Smooth muscle cell (in vitro differentiated cells): ENCODE results near the gene SSR2. TPM values are rescaled to one million over a fixed set of nuclear protein-coding genes. Genes with fewer than 3 reads are reported as not detected.
A peak's percentile ranks its signal among the peaks of the same experiment; 100 is the strongest.

Experiments used
- DNase-seq: peaks from one replicate; lab custom pipeline; 2025; ENCODE audit not compliant: unreplicated experiment; lab: John Stamatoyannopoulos, UW
- H2AFZ ChIP-seq: fragments of 200-600 bp; sonication (generic); 2 replicates; pipeline ENCODE4 v1.6.0; 2016; ENCODE audit warnings: antibody characterized with exemption, low read depth, mild to moderate bottlenecking
- H3F3A ChIP-seq: fragments of 200-600 bp; sonication (generic); 2 replicates; pipeline ENCODE4 v1.6.0; 2017; ENCODE audit warnings: antibody characterized with exemption, low read depth
- H3K27ac ChIP-seq: fragments of 200-600 bp; sonication (generic); 2 replicates; pipeline ENCODE4 v1.5.1; 2016; ENCODE audit warnings: low read depth, mild to moderate bottlenecking
- H3K27me3 ChIP-seq: fragments of 200-600 bp; sonication (generic); 2 replicates; pipeline ENCODE4 v1.6.1; 2016; ENCODE audit warnings: low read depth, mild to moderate bottlenecking
- H3K36me3 ChIP-seq: fragments of 200-600 bp; sonication (generic); 2 replicates; pipeline ENCODE4 v1.5.1; 2016; ENCODE audit warnings: low read depth
- H3K4me1 ChIP-seq: fragments of 200-600 bp; sonication (generic); 2 replicates; pipeline ENCODE4 v1.5.1; 2016; ENCODE audit warnings: low read depth
- H3K4me2 ChIP-seq: fragments of 200-600 bp; sonication (generic); 2 replicates; pipeline ENCODE4 v1.6.0; 2016; ENCODE audit warnings: mild to moderate bottlenecking
- H3K4me3 ChIP-seq: fragments of 200-600 bp; sonication (generic); 2 replicates; pipeline ENCODE4 v1.5.1; 2016; ENCODE audit warnings: mild to moderate bottlenecking
- H3K79me2 ChIP-seq: fragments of 200-600 bp; sonication (generic); 2 replicates; pipeline ENCODE4 v1.6.0; 2016; ENCODE audit warnings: low read depth, mild to moderate bottlenecking
- H3K9ac ChIP-seq: fragments of 200-600 bp; sonication (generic); 2 replicates; pipeline ENCODE4 v1.6.0; 2016; ENCODE audit warnings: low read depth
- H3K9me3 ChIP-seq: fragments of 200-600 bp; sonication (generic); replicated peaks from 2 replicates; pipeline ENCODE4 v1.5.1; 2016; ENCODE audit warnings: low read depth
- H4K20me1 ChIP-seq: fragments of 200-600 bp; sonication (generic); 2 replicates; pipeline ENCODE4 v1.6.0; 2016; ENCODE audit warnings: low read depth
- CTCF ChIP-seq: fragments of 200-600 bp; sonication (generic); IDR thresholded peaks from 2 replicates; pipeline ENCODE4 v1.5.1; 2017; ENCODE audit warnings: borderline replicate concordance, mild to moderate bottlenecking, antibody characterized with exemption; ENCODE audit not compliant: insufficient read depth, poor library complexity, severe bottlenecking
- WGBS: methylation state at CpG from one replicate; pipeline ENCODE4 v1.1.7; 2016; ENCODE audit warnings: low lambda C conversion rate; 5-methylcytosine and 5-hydroxymethylcytosine counted together
- polyA plus RNA-seq: library from polyadenylated mRNA; unstranded; fragments of >200 nt; fragmentation: Nextera tagmentation; extraction: Ambion mirVana; gene quantifications from 2 replicates; pipeline ENCODE4 v1.2.1, GENCODE V29; 2016
- total RNA-seq: library from RNA; depleted of rRNA; stranded (reverse); fragments of >200 nt; gene quantifications from 2 replicates; pipeline ENCODE4 v1.2.3, GENCODE V29; 2014

Gene SSR2
- total and polyA plus RNA-seq, 2 experiments from 2014 or later: 447 to 457 TPM

- H3K4me1 ChIP-seq: peaks cover 8% of the 10 kb centered on the region
- under 1% methylated on average over 16 of the region's 63 CpGs for WGBS
- no peaks in the 10 kb centered on the region for H3K27me3 ChIP-seq
- H4K20me1 ChIP-seq: peaks cover 6% of the 10 kb centered on the region
- peaks cover 10% of the 10 kb centered on the region for H3F3A ChIP-seq
- peak overlapping the region; percentile 78 for H3K4me3 ChIP-seq
- H3K79me2 ChIP-seq: peaks cover 29% of the 10 kb centered on the region
- H3K9ac ChIP-seq: peak overlapping the region; percentile 45
- H2AFZ ChIP-seq: peak overlapping the region; percentile 75
- H3K27ac ChIP-seq: peak overlapping the region; percentile 61
- peak; percentile 74 for DNase-seq
- no peaks in the 10 kb centered on the region for H3K36me3 ChIP-seq
- peak overlapping the region; percentile 94 for H3K4me2 ChIP-seq
- no peaks in the 10 kb centered on the region for H3K9me3 ChIP-seq
- peak; percentile 15 for TF ChIP-seq CTCF
Measured at GRCh38 chr1:156052862-156053767, 32.4 kb upstream of the SSR2 start.

GRCh38 chr1:156051011-156051725 lies 30.4 kb upstream of the SSR2 start:
- H4K20me1 ChIP-seq: peaks cover 6% of the 10 kb centered on the region
- H3K9me3 ChIP-seq: no peaks in the 10 kb centered on the region
- no peak overlapping the region for H2AFZ ChIP-seq
- H3K4me2 ChIP-seq: no peak overlapping the region
- DNase-seq: no peak
- H3K27me3 ChIP-seq: no peaks in the 10 kb centered on the region
- H3K27ac ChIP-seq: no peak overlapping the region
- H3K4me1 ChIP-seq: peaks cover 8% of the 10 kb centered on the region
- no peaks in the 10 kb centered on the region for H3K36me3 ChIP-seq
- no peak for TF ChIP-seq CTCF
- 94% methylated on average over 5 of the region's 7 CpGs for WGBS
- no peak overlapping the region for H3K9ac ChIP-seq
- no peak overlapping the region for H3K4me3 ChIP-seq
- H3F3A ChIP-seq: peaks cover 10% of the 10 kb centered on the region
- H3K79me2 ChIP-seq: peaks cover 29% of the 10 kb centered on the region

DNA sequence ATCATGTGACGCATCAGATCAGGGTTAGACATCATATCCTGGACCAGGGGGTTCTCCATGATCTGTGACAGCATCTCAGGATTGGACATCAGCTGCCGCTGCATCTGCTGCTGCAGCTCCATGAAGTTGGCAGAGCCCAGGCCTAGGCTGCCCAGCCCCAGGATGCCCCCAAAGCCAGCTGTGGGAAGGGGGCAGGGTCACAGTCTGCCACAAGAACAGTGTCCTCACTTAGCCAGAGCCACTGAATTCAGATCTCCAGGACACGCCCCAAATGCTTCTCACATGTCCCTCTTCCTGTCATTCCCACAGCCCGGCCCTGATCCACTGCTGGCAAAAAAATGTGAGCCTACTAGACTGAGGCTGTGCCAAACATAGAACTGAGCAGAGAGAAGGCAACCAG lies 29.6 kb upstream of the SSR2 start:
- Histone ChIP-seq H3K79me2 (peaks cover 22% of the 10 kb centered on the region), H3K4me2 (no peak overlapping the region), H3K4me1 (peaks cover 1% of the 10 kb centered on the region), H3K9ac (no peak overlapping the region), H3K27me3 (no peaks in the 10 kb centered on the region), H3K9me3 (no peaks in the 10 kb centered on the region), H3F3A (peaks cover 10% of the 10 kb centered on the region), H3K27ac (no peak overlapping the region), H3K36me3 (no peaks in the 10 kb centered on the region), H3K4me3 (no peak overlapping the region), H4K20me1 (peaks cover 6% of the 10 kb centered on the region), H2AFZ (no peak overlapping the region)
- WGBS: 90% methylated on average over 4 of the region's 4 CpGs
- no peak for DNase-seq
- no peak for TF ChIP-seq CTCF
